SKM-1 (cell line): ENCODE results near the gene SUFU.
A peak's percentile ranks its signal among the peaks of the same experiment; 100 is the strongest.

Source experiments
- DNase-seq: peaks from one replicate; lab custom pipeline; 2025; ENCODE audit not compliant: unreplicated experiment; lab: John Stamatoyannopoulos, UW

Gene SUFU

DNA sequence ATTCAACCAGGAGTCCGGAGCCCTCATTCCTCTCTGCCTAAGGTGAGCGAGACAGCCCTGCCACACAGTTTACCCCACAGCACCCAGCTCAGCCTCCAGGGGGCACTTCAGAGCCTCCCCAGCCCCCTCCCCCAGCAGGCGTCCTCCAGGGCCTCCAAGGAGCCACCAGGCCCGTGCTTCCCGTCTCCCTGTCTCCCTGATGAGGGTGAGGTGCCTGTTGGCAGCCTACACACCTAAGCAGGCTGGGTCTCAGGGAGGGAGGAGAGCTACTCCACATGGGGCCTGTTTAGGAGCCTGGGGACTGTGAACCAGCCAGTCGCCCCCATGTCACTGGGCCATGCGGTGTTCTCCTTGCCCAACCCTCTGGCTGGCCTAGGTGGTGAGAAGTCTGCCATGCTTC is 111.6 kb downstream of the SUFU start:
- DNase-seq, result no peak

- no peak for DNase-seq
These were observed 112.4 kb downstream of the SUFU start for GRCh38 chr10:102616066-102616770.

DNA sequence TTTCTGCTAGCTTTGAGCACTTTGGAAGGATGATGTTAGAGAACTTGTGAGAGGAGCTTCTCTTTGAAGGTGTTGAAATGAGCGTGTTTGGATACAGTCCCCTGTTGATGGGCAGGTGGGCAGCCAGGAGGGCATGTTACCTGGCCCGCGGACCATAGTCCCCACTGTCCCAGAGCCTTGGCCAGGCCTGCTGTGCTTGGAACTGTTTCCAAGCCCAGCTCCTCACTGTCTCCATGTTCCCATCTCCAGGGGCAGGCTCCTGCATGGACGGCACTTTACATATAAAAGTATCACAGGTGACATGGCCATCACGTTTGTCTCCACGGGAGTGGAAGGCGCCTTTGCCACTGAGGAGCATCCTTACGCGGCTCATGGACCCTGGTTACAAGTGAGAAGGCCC is 113.3 kb downstream of the SUFU start:
- DNase-seq, result no peak

DNA sequence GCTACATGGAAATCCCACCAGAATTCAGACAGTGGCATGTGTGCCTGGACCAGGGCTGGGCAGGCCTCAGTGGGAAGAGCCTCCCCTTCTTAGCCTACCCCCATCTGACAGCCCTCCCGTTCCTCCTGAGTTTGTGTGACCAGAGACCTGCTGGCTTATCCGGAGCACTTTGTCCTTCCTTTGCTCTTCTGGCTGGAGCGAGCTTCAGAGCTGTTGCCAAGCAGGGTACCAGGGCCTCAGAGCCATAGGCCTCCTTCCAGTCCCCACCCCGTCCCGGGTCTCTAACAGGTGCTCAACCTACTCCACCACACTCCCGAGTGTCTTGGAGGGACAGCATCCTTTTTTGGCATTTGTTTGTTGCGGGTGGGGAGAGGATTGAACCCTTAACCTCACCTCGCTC is 114.0 kb downstream of the SUFU start:
- no peak for DNase-seq

GRCh38 chr10:102619281-102619981 is 115.7 kb downstream of the SUFU start:
- DNase-seq, result no peak

- DNase-seq, result no peak
These were observed 116.4 kb downstream of the SUFU start for GRCh38 chr10:102620138-102620590.

- no peak for DNase-seq
These were observed 117.0 kb downstream of the SUFU start for GRCh38 chr10:102620591-102621442.

DNA sequence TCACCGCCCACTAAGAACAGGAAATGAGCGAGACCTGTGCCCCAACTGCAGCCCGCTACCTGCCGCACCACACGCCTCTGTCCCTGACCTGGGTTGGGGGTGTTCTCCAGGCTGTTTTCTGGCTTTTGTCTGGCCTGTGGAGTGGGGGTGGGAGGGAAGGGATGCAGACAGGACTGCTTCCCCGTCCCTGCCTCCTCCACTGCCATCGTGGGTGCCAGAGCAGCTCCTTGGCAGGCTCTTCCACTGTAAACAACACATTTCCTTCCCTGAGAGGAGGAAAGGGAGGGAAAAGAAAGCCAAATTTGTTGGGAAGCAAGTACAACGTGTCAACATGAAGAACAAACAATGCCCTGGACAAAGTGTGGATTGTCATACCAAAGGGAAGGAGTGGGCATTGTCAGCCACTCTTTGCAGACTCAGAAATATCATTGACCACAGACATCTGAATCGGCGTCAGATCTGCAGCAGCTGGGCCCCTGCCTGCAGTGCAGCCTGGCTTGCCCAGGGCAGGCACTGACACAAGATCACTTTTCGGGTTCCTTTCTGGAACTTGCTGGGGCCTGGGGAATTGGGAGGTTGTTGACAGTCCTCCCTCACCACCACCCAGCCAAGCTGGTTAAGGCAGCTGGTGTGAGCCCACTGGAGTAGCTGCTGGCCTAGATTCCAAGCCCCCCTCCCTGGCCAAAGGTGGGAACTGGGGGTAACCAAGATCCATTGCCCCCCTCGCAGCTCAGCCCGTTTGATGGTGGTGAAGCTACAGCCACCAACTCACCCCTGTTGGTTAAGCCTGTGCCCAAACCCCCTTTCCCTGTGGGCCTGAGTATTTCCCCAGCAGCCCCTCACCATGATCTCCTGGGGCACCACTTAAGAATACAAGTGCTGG is 117.9 kb downstream of the SUFU start:
- DNase-seq, result no peak

GRCh38 chr10:102624094-102624493 is 120.3 kb downstream of the SUFU start:
- DNase-seq, result no peak

GRCh38 chr10:102624751-102625645 is 121.2 kb downstream of the SUFU start:
- DNase-seq, result no peak

DNA sequence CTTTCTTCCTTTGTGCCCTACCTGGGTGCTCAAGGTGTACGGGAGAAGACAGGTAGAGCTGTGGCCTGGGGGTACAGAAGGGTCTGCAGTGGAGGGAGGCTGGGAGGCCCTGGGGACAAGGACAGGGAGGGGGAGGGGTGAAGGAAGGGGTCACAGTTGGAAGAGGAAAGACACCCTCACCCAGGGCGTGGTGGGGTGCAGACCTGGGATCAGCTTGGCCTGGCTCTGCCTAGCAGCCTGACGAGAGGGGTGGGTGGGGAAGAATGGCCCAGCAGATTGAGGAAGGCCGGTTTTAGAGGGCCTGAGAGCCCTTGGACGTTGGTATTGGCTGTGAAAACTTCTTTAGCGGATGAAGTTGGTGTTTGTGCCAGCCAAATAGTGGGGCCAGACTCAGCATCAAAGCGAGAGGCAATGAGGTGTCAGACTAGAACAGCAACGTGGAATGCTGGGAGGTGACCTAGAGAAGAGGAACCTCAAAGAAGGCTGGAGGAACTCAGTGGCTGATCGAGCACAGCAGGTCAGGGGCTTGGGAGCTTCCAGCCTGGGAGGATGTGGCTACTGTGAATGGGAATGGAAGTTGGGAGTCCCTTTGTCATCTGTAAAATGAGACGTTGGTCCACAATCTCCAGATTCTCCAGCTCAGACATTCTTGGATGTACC is 122.4 kb downstream of the SUFU start:
- DNase-seq, result no peak

DNA sequence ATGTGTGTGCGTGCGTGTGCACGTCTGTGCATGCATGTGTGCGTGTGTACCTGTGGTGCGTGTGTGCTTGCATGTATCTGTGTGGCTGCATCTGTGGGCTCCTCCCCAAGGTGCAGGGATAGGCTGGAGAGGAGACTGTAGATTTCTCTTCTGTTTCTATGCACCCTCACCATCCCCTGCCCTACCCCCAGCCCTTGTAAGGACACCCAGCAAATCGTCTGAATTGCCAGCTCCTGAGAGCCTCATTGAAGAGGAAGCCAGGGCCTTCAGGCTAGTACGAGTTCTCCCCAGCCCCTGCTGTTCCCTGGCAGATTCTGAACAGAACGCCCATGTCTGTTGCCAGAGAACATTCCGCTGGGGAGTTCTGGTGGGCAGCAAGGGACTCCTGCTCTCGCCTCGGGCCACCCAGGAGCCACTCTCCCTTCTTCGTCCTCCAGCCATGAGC is 123.5 kb downstream of the SUFU start:
- DNase-seq, result no peak

DNA sequence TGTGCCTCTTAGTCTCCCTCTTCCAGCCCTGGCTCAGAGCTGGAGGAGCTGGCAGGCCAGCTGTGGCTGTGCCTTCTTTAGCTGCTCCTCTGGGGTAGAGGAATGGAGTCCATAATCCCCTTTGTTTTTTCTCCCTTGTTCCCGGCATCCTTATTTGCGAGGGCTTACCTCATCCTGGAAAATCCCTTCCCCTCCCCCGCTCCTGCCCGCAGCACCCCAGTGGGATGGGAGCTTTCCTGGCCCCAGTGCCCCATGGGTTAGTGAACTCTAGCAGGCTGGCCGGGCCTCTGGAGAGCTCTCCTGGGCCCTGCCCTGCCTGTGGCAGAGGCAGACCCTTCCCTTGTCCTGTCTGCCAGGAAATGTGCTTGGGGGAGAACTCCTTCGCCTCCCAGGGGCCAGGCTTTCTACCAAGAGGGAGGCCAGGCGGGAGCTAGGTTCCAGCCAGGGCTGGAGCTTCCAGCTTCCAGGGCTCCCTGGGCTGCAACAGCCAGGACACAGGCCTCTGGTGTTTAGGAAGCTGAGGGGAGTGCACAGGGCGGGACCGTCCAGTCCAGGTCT is 124.0 kb downstream of the SUFU start:
- DNase-seq, result no peak

DNA sequence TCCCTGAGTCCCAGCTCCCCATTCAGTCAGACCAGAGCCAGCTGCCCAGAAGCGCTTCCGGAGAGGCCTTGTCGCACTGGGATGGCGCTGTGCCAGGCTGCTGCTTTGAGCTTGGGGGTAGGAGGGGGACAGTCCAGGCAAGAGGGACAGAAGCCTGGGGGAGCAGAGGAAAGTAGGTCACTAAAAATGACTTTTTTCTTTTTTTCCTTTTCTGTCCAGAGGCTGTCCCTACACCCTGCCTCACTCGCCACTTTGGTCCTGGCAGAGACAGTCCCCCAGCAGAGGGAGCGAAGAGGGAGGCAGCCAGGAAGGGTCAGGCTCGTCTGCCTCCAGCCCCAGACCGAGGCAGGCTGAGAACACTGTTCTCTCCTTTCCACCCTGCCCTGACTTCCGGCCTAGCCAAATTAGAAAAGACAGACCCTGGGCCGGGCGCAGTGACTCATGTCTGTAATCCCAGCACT is 124.7 kb downstream of the SUFU start:
- no peak for DNase-seq

GRCh38 chr10:102629661-102630614 is 126.2 kb downstream of the SUFU start:
- DNase-seq, result peak; percentile 84

DNA sequence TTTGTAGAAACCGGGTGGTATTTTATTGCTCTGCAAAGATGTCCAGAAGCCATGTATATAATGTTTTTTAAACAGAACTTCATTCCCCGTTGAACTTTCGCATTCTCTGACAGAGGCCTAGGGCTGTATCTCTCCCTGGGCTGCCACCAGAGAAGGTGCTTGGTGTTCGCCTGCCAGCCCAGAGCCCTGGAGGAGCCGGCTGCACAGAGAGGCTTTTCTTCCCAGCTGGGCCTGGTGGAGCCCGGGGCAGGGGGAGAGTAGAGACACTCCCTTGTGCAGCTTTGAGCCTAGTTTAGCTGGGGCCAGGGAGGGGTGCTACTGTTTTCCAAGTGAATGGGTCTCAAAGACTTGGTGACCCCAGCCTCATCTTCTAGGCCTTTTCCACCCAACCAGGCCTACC is 126.9 kb downstream of the SUFU start:
- no peak for DNase-seq

DNA sequence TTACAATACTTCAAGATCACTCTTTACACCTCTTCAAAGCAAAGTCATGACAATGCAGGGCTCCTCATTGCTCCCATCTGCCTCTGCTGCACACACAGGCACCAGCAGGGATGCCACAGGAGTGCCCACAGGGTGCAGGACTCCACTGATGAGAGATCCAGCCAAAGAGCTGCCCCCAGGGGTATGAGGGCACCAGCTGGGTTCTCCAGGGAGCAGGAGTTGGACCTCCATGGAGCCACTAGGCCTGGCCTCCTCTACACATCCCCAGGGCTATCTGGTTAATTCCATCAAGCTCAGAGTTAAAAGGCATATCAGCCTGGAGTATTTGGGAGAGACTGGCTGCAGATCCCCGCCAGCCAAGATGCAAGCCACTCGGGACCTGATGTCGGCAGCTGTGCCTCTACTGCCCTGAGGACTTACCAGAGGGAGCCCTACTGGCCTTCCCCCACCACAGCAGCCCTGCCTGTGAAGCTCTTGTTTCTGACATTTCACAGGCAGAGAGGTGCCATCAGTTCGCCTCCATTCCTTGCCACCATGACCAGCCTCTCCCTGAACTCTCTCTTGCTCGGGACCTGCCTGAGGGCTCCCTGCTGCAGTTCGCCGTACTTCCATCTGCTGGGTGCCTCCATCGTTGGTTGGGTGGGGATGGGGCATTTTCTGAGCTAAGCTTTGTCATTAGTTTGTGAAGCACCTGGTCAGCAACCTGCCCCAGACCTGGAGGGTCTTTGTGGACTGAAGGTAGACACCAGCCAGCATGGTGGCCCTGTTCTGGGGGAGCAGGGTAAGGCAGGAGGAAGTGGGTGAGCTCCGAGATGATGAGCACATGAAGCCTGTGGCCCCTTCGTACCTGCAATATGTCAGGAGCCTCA is 128.0 kb downstream of the SUFU start:
- no peak for DNase-seq
